Measurements from ENCODE around the gene IL1RL2. TPM values are rescaled to one million over a fixed set of nuclear protein-coding genes. Genes with fewer than 3 reads are reported as not detected.

IL1RL2 gene
- total and polyA plus RNA-seq, 2 of the 8 experiments (the other 6 are each of a cell fraction or from before 2014, with no cell fraction given), result not detected

GRCh38 chr2:102239344-102239743 is 52.5 kb downstream of the IL1RL2 start (continued):
- no peak for TF ChIP-seq CBX8 (IDR thresholded peaks at IDR 0.05; ENCODE audit: borderline replicate concordance, low read depth, low read length)
- TF ChIP-seq USF2 (IDR thresholded peaks at IDR 0.05; ENCODE audit: low read length), result no peak
- TF ChIP-seq FOSL1 (IDR thresholded peaks at IDR 0.05; ENCODE audit: insufficient read depth, low read depth, low read length), result no peak
- TF ChIP-seq KDM4A (IDR thresholded peaks at IDR 0.05; ENCODE audit: low read depth, low read length, severe bottlenecking), result no peak
- no peak for TF ChIP-seq GTF2F1 (IDR thresholded peaks at IDR 0.05; ENCODE audit: borderline replicate concordance, low read depth, low read length)
- no peak for TF ChIP-seq TEAD4 (IDR thresholded peaks at IDR 0.05; ENCODE audit: low read depth, low read length)
- TF ChIP-seq CHD1 (IDR thresholded peaks at IDR 0.05; ENCODE audit: low read depth, low read length), result no peak
